Measurements from ENCODE around the gene LTN1. TPM values are rescaled to one million over a fixed set of nuclear protein-coding genes. Genes with fewer than 3 reads are reported as not detected.

LTN1 gene, protein sequence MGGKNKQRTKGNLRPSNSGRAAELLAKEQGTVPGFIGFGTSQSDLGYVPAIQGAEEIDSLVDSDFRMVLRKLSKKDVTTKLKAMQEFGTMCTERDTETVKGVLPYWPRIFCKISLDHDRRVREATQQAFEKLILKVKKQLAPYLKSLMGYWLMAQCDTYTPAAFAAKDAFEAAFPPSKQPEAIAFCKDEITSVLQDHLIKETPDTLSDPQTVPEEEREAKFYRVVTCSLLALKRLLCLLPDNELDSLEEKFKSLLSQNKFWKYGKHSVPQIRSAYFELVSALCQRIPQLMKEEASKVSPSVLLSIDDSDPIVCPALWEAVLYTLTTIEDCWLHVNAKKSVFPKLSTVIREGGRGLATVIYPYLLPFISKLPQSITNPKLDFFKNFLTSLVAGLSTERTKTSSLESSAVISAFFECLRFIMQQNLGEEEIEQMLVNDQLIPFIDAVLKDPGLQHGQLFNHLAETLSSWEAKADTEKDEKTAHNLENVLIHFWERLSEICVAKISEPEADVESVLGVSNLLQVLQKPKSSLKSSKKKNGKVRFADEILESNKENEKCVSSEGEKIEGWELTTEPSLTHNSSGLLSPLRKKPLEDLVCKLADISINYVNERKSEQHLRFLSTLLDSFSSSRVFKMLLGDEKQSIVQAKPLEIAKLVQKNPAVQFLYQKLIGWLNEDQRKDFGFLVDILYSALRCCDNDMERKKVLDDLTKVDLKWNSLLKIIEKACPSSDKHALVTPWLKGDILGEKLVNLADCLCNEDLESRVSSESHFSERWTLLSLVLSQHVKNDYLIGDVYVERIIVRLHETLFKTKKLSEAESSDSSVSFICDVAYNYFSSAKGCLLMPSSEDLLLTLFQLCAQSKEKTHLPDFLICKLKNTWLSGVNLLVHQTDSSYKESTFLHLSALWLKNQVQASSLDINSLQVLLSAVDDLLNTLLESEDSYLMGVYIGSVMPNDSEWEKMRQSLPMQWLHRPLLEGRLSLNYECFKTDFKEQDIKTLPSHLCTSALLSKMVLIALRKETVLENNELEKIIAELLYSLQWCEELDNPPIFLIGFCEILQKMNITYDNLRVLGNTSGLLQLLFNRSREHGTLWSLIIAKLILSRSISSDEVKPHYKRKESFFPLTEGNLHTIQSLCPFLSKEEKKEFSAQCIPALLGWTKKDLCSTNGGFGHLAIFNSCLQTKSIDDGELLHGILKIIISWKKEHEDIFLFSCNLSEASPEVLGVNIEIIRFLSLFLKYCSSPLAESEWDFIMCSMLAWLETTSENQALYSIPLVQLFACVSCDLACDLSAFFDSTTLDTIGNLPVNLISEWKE (N-terminal part only)
- total RNA-seq (2022; extraction: Qiagen RNA extraction): 4.2 to 6.5 TPM (median 5.6 TPM) in 5 replicates

GRCh38 chr21:28992526-28993292, at the start of gene LTN1:
TSS of gene LTN1 (minus strand) at chr21:28992877. CDS start at chr21:28992805, 72 bp downstream.

GRCh38 chr21:29024474-29025327, 32.0 kb upstream of the LTN1 start, which contains the start of gene USP16:
TSS of gene USP16 (plus strand) at chr21:29024668. CDS start at chr21:29027914, 3,246 bp downstream.

Other genes with a start within 250 kb of the LTN1 start
- 9.5 to 10.8 TPM (median 10.1 TPM) in 5 replicates for gene RWDD2B, start 26.5 kb upstream of the LTN1 start, total RNA-seq (2022; extraction: Qiagen RNA extraction)
- gene USP16, start 31.8 kb upstream of the LTN1 start, total RNA-seq (2022; extraction: Qiagen RNA extraction): 19.7 to 26.6 TPM (median 20.0 TPM) in 5 replicates
- 153 to 193 TPM (median 162 TPM) in 5 replicates for gene CCT8, start 80.8 kb upstream of the LTN1 start, total RNA-seq (2022; extraction: Qiagen RNA extraction)
- 1.2 to 2.5 TPM (median 1.9 TPM) in 5 replicates for gene MAP3K7CL, start 137.8 kb upstream of the LTN1 start, total RNA-seq (2022; extraction: Qiagen RNA extraction)